K562 (cell line): Measurements from ENCODE around the gene HMBS. TPM values are rescaled to one million over a fixed set of nuclear protein-coding genes. Genes with fewer than 3 reads are reported as not detected.

Source experiments
- AFF4 ChIP-seq: sonication (generic); formaldehyde crosslinking; IDR thresholded peaks from 2 replicates; pipeline ENCODE4 v1.8.0; 2023; ENCODE audit warnings: mild to moderate bottlenecking, missing genetic modification reagents
- CBX5 ChIP-seq: IDR thresholded peaks from 2 replicates; pipeline ENCODE4 v1.6.1; 2014; ENCODE audit warnings: low read depth, borderline replicate concordance
- CHD7 ChIP-seq: fragments of 200-600 bp; sonication (generic); IDR thresholded peaks from one replicate; pipeline ENCODE4 v1.6.1; 2012; ENCODE audit warnings: mild to moderate bottlenecking, low read depth, low read length, inconsistent platforms
- FOXJ2 ChIP-seq: fragments of 200-800 bp; sonication (Bioruptor generic); IDR thresholded peaks from 2 replicates; pipeline ENCODE4 v1.6.1; 2016; ENCODE audit warnings: missing genetic modification characterization, missing compliant biosample characterization
- HLTF ChIP-seq: fragments of 450-650 bp; IDR thresholded peaks from 2 replicates; pipeline ENCODE4 v1.6.1; 2016
- HNRNPUL1 ChIP-seq: fragments of 200-400 bp; formaldehyde crosslinking; IDR thresholded peaks from 2 replicates; pipeline ENCODE4 v1.6.1; 2017; ENCODE audit warnings: low read length
- HSF4 ChIP-seq: fragments of 250-450 bp; sonication (Bioruptor Pico); IDR thresholded peaks from 2 replicates; pipeline ENCODE4 v2.1.2; 2022; ENCODE audit warnings: mild to moderate bottlenecking, moderate library complexity, borderline replicate concordance
- NCOA4 ChIP-seq: fragments of 450-650 bp; IDR thresholded peaks from 2 replicates; pipeline ENCODE4 v1.6.1; 2018; ENCODE audit warnings: mild to moderate bottlenecking; ENCODE audit not compliant: partially characterized antibody
- PHF21A ChIP-seq: fragments of 450-650 bp; IDR thresholded peaks from 2 replicates; pipeline ENCODE4 v1.6.1; 2017; ENCODE audit warnings: low read depth, borderline replicate concordance
- RAD51 ChIP-seq: fragments of 450-650 bp; IDR thresholded peaks from 2 replicates; pipeline ENCODE4 v1.7.1; 2016; ENCODE audit warnings: low read depth, mild to moderate bottlenecking, borderline replicate concordance
- SIRT6 ChIP-seq: IDR thresholded peaks from one replicate; pipeline ENCODE4 v1.6.1; 2012; ENCODE audit warnings: low read depth, mild to moderate bottlenecking, control low read depth, inconsistent platforms, low read length, moderate library complexity
- SRSF3 ChIP-seq: fragments of 200-400 bp; formaldehyde crosslinking; IDR thresholded peaks from 2 replicates; pipeline ENCODE4 v1.6.1; 2016; ENCODE audit warnings: mild to moderate bottlenecking, low read length, moderate library complexity; ENCODE audit not compliant: insufficient read depth
- ZNF444 ChIP-seq: fragments of 250-450 bp; sonication (Bioruptor Pico); IDR thresholded peaks from 2 replicates; pipeline ENCODE4 v1.4.0; 2020; ENCODE audit warnings: mild to moderate bottlenecking, moderate library complexity
- ZNF445 ChIP-seq: fragments of 250-450 bp; sonication (Bioruptor Pico); IDR thresholded peaks from 2 replicates; pipeline ENCODE4 v1.4.0; 2020; ENCODE audit warnings: low read depth, mild to moderate bottlenecking, moderate library complexity
- polyA plus RNA-seq, 8 experiments: library from polyadenylated mRNA; depleted of rRNA in 4 of 8; stranded (reverse) in 5 of 8; unstranded in 3 of 8; fragments of >200 nt; fragmentation: Nextera tagmentation in 2 of 8; fragmentation: Illumina TruSeq in 1 of 8; extraction: Ambion mirVana in 2 of 8; extraction: Trizol in 1 of 8; gene quantifications; 2 replicates each; pipeline versions ENCODE4 v1.2.1 to v1.2.3, GENCODE V29; 2011 to 2014; ENCODE audit warnings: inconsistent platforms in 1 of 8, missing spikeins in 1 of 8
- total RNA-seq, 7 experiments: library from RNA; depleted of rRNA in 6 of 7; stranded (reverse); fragments of >200 nt in 6 of 7; fragmentation: Illumina TruSeq in 2 of 7; extraction: Trizol in 2 of 7; gene quantifications; 2 replicates each; pipeline versions ENCODE4 v1.2.1 to v1.2.3, GENCODE V29; 2011 to 2021; ENCODE audit warnings: low replicate concordance in 1 of 7

The HMBS gene
- total and polyA plus RNA-seq, 9 of the 15 experiments (the other 6 are each of a cell fraction or from before 2014, with no cell fraction given), result 56.9 to 385 (median 286) TPM

- no peak for TF ChIP-seq CHD7
- TF ChIP-seq ZNF445, result no peak
- TF ChIP-seq HNRNPUL1, result no peak
- TF ChIP-seq ZNF444 (CRISPR knock-in tag), result no peak
- TF ChIP-seq RAD51, result peak; percentile 92
- no peak for TF ChIP-seq HLTF
- TF ChIP-seq PHF21A, result no peak
- peak; percentile 78 for TF ChIP-seq FOXJ2 (tag)
- no peak for TF ChIP-seq AFF4 (CRISPR knock-in tag)
- TF ChIP-seq SRSF3, result no peak
- no peak for TF ChIP-seq HSF4
- TF ChIP-seq NCOA4, result no peak
- TF ChIP-seq SIRT6, result no peak
- TF ChIP-seq CBX5, result no peak
Measured at GRCh38 chr11:119101759-119102423, 17.2 kb downstream of the HMBS start, which contains the start of gene DPAGT1 (continued).
